HG03103 (cell line): Measurements from ENCODE around the gene TP63.

Experiments used
- ATAC-seq: cut with Tn5 transposase; IDR thresholded peaks from one replicate; pipeline ENCODE4 v1.9.1; 2021; ENCODE audit warnings: low read depth; ENCODE audit not compliant: unreplicated experiment

The TP63 gene

GRCh38 chr3:189841473-189842205 lies 210.4 kb downstream of the TP63 start:
- no peak for ATAC-seq

GRCh38 chr3:189842681-189843602 lies 211.8 kb downstream of the TP63 start:
- ATAC-seq: no peak

- no peak for ATAC-seq
These were observed 213.9 kb downstream of the TP63 start for GRCh38 chr3:189845069-189845468.

- no peak for ATAC-seq
These were observed 217.3 kb downstream of the TP63 start for GRCh38 chr3:189848395-189849040.

- no peak for ATAC-seq
These were observed 218.1 kb downstream of the TP63 start for GRCh38 chr3:189849262-189849661.

- ATAC-seq: no peak
These were observed 220.5 kb downstream of the TP63 start for GRCh38 chr3:189851682-189852081.

- no peak for ATAC-seq
These were observed 222.7 kb downstream of the TP63 start for GRCh38 chr3:189853906-189854305.

- ATAC-seq: no peak
These were observed 229.1 kb downstream of the TP63 start for GRCh38 chr3:189860296-189860695.

GRCh38 chr3:189862385-189862998 lies 231.3 kb downstream of the TP63 start:
- no peak for ATAC-seq

- ATAC-seq: no peak
These were observed 231.8 kb downstream of the TP63 start for GRCh38 chr3:189863031-189863430.

- ATAC-seq: no peak
These were observed 236.9 kb downstream of the TP63 start for GRCh38 chr3:189868061-189868460.

GRCh38 chr3:189869165-189869564 lies 238.0 kb downstream of the TP63 start:
- no peak for ATAC-seq

- ATAC-seq: no peak
These were observed 240.2 kb downstream of the TP63 start for GRCh38 chr3:189871418-189871817.

- ATAC-seq: no peak
These were observed 252.0 kb downstream of the TP63 start for GRCh38 chr3:189883113-189883753.

- no peak for ATAC-seq
These were observed 259.3 kb downstream of the TP63 start for GRCh38 chr3:189890496-189890895.

- no peak for ATAC-seq
These were observed 265.3 kb downstream of the TP63 start for GRCh38 chr3:189896533-189896932.

GRCh38 chr3:189897406-189897805 lies 266.2 kb downstream of the TP63 start:
- no peak for ATAC-seq

GRCh38 chr3:189898559-189899153 lies 267.5 kb downstream of the TP63 start:
- ATAC-seq: no peak

- ATAC-seq: no peak
These were observed 268.0 kb downstream of the TP63 start for GRCh38 chr3:189899186-189899585.

- ATAC-seq: no peak
These were observed 269.4 kb downstream of the TP63 start for GRCh38 chr3:189900578-189900977.
